ENCODE measurements around the gene EXTL2. TPM values are rescaled to one million over a fixed set of nuclear protein-coding genes. Genes with fewer than 3 reads are reported as not detected.
A peak's percentile ranks its signal among the peaks of the same experiment; 100 is the strongest.
"Not testable (repeated sequence)": the region's sequence is repeated elsewhere in the genome, so short reads cannot be mapped to it uniquely, and the experiment has no call there.

Gene EXTL2
- total RNA-seq, 3 donors from 2014 or later = 8.3 to 17.0 (median 15.4) TPM

- Histone ChIP-seq H3K4me3 (peak overlapping the region; percentile 9 to 52 (median 10)), H3K27me3 (no peaks in the 10 kb centered on the region), H3K4me1 (no peaks in the 10 kb centered on the region), H3K36me3 (no peaks in the 10 kb centered on the region), H3K9me3 (no peaks in the 10 kb centered on the region), H3K27ac (peak overlapping the region in 1 of 2 donors; percentile 27)
- DNase-seq (ENCODE audit: low spot score in 2 of 2) = no peak
- intact Hi-C loops (cut with DNase I; ENCODE audit: low total_unique reads) = no loop called here
- TF ChIP-seq POLR2AphosphoS5 (IDR thresholded peaks at IDR 0.05) (no peak), CTCF (IDR thresholded peaks at IDR 0.05) (no peak)
Observed at GRCh38 chr1:100847361-100848082, 47.1 kb downstream of the EXTL2 start.

GRCh38 chr1:100843160-100843559 is 51.5 kb downstream of the EXTL2 start:
- not testable (repeated sequence) for H3K9me3 ChIP-seq; H3K4me1 ChIP-seq; H3K4me3 ChIP-seq; H3K36me3 ChIP-seq; DNase-seq (ENCODE audit: low spot score in 2 of 2); H3K27ac ChIP-seq; H3K27me3 ChIP-seq
- intact Hi-C loops (cut with DNase I; ENCODE audit: low total_unique reads) = loop anchor here (5.0 kb wide), 1 partner anchor 71 kb away; no protein-coding TSS in a partner anchor

- H3K9me3 ChIP-seq = no peaks in the 10 kb centered on the region
- no peak overlapping the region for H3K4me3 ChIP-seq
- TF ChIP-seq CTCF (IDR thresholded peaks at IDR 0.05) (no peak), POLR2AphosphoS5 (IDR thresholded peaks at IDR 0.05) (no peak), POLR2A (IDR thresholded peaks at IDR 0.05) (no peak)
- H3K27ac ChIP-seq = no peak overlapping the region
- no peak for DNase-seq (ENCODE audit: low spot score in 2 of 2)
- intact Hi-C loops (cut with DNase I; ENCODE audit: low total_unique reads) = no loop called here
- no peaks in the 10 kb centered on the region for H3K36me3 ChIP-seq
- no peaks in the 10 kb centered on the region for H3K4me1 ChIP-seq
- H3K27me3 ChIP-seq = no peaks in the 10 kb centered on the region
Observed at GRCh38 chr1:100835866-100836842, 58.5 kb downstream of the EXTL2 start.

GRCh38 chr1:100834777-100835660 is 59.6 kb downstream of the EXTL2 start:
- no peak for DNase-seq (ENCODE audit: low spot score in 2 of 2)
- Histone ChIP-seq H3K9me3 (no peaks in the 10 kb centered on the region), H3K4me3 (no peak overlapping the region), H3K27ac (no peak overlapping the region), H3K4me1 (no peaks in the 10 kb centered on the region), H3K36me3 (no peaks in the 10 kb centered on the region), H3K27me3 (no peaks in the 10 kb centered on the region)
- intact Hi-C loops (cut with DNase I; ENCODE audit: low total_unique reads) = no loop called here
- no peak for TF ChIP-seq POLR2A (IDR thresholded peaks at IDR 0.05)
- TF ChIP-seq CTCF (IDR thresholded peaks at IDR 0.05) = no peak
- no peak for TF ChIP-seq POLR2AphosphoS5 (IDR thresholded peaks at IDR 0.05)

GRCh38 chr1:100832694-100833428 is 61.8 kb downstream of the EXTL2 start:
- Histone ChIP-seq H3K9me3 (no peaks in the 10 kb centered on the region), H3K27me3 (no peaks in the 10 kb centered on the region), H3K4me3 (no peak overlapping the region), H3K36me3 (no peaks in the 10 kb centered on the region), H3K4me1 (no peaks in the 10 kb centered on the region), H3K27ac (no peak overlapping the region)
- no peak for TF ChIP-seq POLR2A (IDR thresholded peaks at IDR 0.05)
- TF ChIP-seq POLR2AphosphoS5 (IDR thresholded peaks at IDR 0.05) = no peak
- no peak for TF ChIP-seq CTCF (IDR thresholded peaks at IDR 0.05)
- DNase-seq (ENCODE audit: low spot score in 2 of 2) = no peak
- intact Hi-C loops (cut with DNase I; ENCODE audit: low total_unique reads) = no loop called here

- H3K4me1 ChIP-seq; DNase-seq (ENCODE audit: low spot score in 2 of 2); H3K27ac ChIP-seq; H3K36me3 ChIP-seq; H3K27me3 ChIP-seq; intact Hi-C loops (cut with DNase I; ENCODE audit: low total_unique reads); H3K4me3 ChIP-seq; H3K9me3 ChIP-seq: not testable (repeated sequence)
Observed at GRCh38 chr1:100825666-100826065, 69.0 kb downstream of the EXTL2 start.

Measured in breast epithelium (tissue), 4 donors.